HG03378 (cell line): Measurements from ENCODE around the gene SPATA33.
A peak's percentile ranks its signal among the peaks of the same experiment; 100 is the strongest.
"Not testable (repeated sequence)": the region's sequence is repeated elsewhere in the genome, so short reads cannot be mapped to it uniquely, and the experiment has no call there.

Experiments used
- ATAC-seq: cut with Tn5 transposase; IDR thresholded peaks from one replicate; pipeline ENCODE4 v1.9.1; 2021; ENCODE audit warnings: mild to moderate bottlenecking, moderate library complexity; ENCODE audit not compliant: unreplicated experiment

SPATA33 gene

DNA sequence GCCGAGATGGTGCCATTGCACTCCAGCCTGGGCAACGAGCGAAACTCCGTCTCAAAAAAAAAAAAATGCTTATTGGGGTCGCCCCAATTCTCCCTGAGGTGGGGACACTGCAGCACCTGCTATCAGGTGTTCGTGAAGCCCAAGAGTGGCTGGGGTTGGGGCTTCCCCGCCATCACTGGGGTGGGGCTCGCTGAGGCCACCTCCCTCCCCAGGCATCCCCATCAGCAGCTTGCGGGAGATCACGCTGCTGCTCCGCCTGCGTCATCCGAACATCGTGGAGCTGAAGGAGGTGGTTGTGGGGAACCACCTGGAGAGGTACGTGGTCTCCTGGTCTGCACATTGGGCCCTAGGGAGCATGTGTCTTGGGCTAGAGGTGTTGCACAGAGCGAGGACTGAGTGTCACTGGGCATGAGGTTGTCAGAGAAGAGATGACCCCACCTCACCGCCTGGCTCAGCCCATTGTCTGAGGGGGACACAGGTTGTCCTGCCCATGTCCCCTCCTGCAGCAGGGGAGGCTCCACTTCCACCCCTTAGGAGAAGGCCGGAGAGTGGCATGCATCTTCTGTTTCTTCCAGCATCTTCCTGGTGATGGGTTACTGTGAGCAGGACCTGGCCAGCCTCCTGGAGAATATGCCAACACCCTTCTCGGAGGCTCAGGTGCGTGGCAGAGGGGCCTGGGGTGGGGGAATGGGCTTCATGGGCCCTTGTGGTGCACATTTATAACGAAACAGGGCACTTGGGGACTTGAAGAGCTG is 33.8 kb downstream of the SPATA33 start:
- ATAC-seq = no peak

GRCh38 chr16:89691986-89692569 is 34.4 kb downstream of the SPATA33 start:
- ATAC-seq = no peak

DNA sequence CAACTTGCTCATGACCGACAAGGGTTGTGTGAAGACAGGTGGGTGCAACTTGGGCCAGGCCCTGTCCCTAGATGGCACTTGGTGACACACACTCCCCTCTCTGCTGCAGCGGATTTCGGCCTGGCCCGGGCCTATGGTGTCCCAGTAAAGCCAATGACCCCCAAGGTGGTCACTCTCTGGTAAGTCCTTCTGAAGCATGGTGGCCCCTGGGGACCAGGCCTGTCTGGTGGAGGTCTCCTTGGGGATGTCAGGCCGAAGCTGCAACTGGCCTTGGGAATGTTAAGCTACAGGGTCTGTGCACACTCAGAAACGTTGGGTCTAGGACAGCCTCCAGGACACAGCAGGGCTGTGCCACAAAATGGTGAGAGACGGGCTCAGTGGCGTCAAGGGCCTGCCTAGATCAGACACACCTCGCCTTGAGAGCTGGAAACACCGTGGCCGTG is 35.7 kb downstream of the SPATA33 start:
- ATAC-seq = no peak

- no peak for ATAC-seq
Measured at GRCh38 chr16:89693931-89694783, 36.5 kb downstream of the SPATA33 start.

GRCh38 chr16:89694784-89695085 is 37.1 kb downstream of the SPATA33 start:
- not testable (repeated sequence) for ATAC-seq

DNA sequence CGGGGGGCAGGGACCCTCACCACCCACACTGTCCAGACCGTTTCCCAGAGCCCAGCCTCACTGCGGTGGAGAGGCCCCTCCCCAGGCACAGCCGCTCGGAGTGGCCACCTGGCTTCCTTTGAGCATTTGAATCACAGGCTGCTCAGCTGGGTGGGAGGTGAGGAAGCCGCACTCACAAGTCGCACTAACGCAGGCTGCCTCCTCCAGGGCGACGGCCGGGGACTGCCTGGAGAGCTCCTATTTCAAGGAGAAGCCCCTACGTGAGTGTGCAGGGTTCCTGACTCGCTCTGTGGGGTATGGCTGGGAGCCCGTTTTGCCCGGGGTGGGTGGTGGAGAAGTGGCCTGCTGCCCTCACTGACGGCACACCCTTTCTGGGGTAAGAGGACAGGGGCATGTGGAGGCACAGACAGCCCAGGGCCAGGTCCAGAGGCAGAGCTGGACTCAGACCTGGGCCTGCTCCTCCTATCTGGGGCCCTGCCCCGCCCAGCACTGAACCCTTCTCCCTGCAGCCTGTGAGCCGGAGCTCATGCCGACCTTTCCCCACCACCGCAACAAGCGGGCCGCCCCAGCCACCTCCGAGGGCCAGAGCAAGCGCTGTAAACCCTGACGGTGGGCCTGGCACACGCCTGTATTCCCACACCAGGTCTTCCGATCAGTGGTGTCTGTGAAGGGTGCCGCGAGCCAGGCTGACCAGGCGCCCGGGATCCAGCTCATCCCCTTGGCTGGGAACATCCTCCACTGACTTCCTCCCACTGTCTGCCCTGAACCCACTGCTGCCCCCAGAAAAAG is 37.6 kb downstream of the SPATA33 start:
- ATAC-seq = no peak

- no peak for ATAC-seq
Measured at GRCh38 chr16:89695875-89696669, 38.4 kb downstream of the SPATA33 start.

DNA sequence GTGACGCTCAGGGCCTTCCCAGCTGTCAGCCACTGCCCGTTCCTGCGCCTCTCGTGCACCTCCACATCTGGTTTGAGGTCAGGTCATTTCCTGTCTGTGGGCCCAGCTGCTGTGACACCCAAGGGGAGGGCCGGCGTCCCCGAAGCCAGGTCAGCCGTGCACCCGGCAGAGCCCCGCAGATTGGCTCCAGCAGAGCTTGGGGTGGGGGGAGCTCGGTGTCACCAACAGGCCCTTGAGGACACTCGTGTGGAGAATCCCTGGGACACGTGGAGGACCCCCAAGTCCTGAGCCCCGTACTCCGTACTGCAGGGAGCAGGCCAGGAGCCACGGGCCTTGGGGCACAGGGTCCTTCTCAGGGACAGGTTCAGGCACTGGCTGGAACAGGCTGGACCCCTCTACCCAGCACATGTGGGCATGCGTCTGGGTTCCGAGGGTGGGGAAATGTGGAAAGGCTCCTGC is 39.1 kb downstream of the SPATA33 start:
- ATAC-seq = no peak

GRCh38 chr16:89697161-89697615 is 39.6 kb downstream of the SPATA33 start:
- ATAC-seq = no peak

- no peak for ATAC-seq
Measured at GRCh38 chr16:89697616-89698331, 40.1 kb downstream of the SPATA33 start.

- not testable (repeated sequence) for ATAC-seq
Measured at GRCh38 chr16:89698717-89699116, 41.1 kb downstream of the SPATA33 start.

GRCh38 chr16:89699629-89700099 is 42.0 kb downstream of the SPATA33 start:
- ATAC-seq = peak; percentile 5

GRCh38 chr16:89700100-89700648 is 42.5 kb downstream of the SPATA33 start:
- peak; percentile 41 for ATAC-seq

DNA sequence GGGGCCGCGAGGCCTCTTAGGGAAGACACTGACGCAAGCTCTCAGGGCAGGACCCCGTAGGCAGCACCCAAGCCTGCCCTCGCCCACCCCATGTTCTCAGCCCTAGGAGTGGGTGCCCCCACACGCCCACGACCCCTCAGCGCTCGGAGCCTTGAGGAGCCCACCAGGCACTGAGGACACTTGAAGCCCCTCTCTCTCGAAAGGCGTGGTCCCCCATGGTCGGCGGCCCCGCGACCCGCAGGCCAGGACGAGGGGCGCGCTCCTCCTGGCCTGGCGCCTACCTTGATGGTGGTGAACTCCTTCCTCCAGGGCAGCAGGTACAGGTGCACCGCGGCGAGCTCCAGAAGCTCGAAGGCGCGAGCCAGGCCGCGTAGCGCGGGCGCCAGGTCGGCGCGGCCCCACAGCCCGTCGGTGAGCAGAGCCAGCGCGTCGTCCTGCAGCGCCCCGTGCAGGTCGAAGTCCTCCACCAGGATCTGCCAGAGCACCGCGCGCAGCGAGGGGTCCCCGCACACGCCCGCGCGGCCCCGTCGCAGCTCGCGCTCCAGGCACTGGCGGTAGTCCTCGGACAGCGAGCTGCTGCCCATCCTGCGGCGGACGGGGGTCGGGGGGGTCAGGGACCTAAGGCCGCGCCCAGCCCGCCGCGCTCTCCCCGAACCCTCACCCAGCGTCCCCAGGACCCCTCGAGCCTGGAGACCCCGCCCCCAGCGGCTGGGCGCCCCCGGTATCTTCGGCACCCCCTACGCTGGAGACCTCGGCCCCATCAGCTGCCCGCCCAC is 43.2 kb downstream of the SPATA33 start:
- no peak for ATAC-seq

- ATAC-seq = peak; percentile 68
Measured at GRCh38 chr16:89701425-89702406, 44.1 kb downstream of the SPATA33 start, which contains the start of gene SPATA2L. TSS of gene SPATA2L (minus strand) at chr16:89701705. CDS start at chr16:89701232, 473 bp downstream.

DNA sequence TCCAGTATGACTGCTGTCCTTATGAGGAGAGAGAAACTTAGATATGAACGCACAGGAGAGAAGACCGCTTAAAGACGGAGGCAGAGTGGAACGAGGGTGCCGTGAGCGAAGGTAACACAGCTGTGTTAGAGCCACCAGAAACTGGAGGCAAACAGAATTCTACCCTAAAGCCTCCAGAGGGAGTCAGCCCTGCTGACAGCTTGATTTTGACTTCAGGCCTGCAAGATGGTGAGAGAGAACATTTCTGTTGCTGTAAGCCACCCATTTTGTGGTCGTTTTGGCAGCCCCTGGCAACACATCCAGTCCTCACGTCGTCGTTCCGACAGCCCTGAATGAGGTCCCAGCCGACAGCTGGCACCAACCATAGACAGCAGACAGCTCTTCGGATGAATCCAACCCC is 46.6 kb downstream of the SPATA33 start:
- ATAC-seq = no peak

DNA sequence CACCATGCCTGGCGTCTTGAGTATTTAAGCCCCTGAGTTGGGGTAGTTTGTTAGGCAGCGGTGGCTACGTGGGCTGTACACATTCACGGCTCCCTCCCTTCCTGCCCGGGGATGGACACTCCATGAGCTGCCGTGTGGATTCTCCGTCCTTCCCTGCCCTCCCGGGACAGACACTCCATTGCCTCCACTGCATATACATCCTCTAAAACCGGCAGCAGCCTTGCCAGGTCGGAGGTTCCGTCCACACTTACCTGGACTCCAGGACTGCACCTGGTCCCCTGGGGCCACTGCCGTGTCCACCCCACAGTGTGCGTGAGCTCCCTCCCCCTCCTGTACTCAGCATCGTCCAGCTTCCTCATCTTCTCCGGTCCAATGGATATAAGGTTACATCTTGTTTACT is 47.4 kb downstream of the SPATA33 start:
- ATAC-seq = no peak
